WERI-Rb-1 (cell line): ENCODE measurements around the gene WARS2.

ENCODE experiments used
- DNase-seq: peaks from one replicate; pipeline ENCODE4 v3.0.0-alpha.2; 2020
- H3K27ac ChIP-seq: fragments of 250-450 bp; sonication (Bioruptor Pico); 2 replicates; pipeline ENCODE4 v1.5.1; 2020; ENCODE audit warnings: mild to moderate bottlenecking, moderate library complexity
- H3K27me3 ChIP-seq: fragments of 250-450 bp; sonication (Bioruptor Pico); 2 replicates; pipeline ENCODE4 v1.5.1; 2021; ENCODE audit warnings: mild to moderate bottlenecking, low read depth, moderate library complexity; ENCODE audit not compliant: insufficient read depth, severe bottlenecking
- H3K36me3 ChIP-seq: fragments of 250-450 bp; sonication (Bioruptor Pico); 2 replicates; pipeline ENCODE4 v1.5.1; 2020; ENCODE audit warnings: mild to moderate bottlenecking, moderate library complexity
- H3K4me3 ChIP-seq: 2 replicates; pipeline ENCODE4 v1.5.1; 2011; ENCODE audit warnings: low read depth, mild to moderate bottlenecking, control low read depth, low read length
- H3K9me3 ChIP-seq: fragments of 250-450 bp; sonication (Bioruptor Pico); 2 replicates; pipeline ENCODE4 v1.5.1; 2021; ENCODE audit warnings: mild to moderate bottlenecking, moderate library complexity; ENCODE audit not compliant: severe bottlenecking
- TF ChIP-seq, protein P1 (sequence below): IDR thresholded peaks from 2 replicates; pipeline ENCODE4 v1.5.1; 2011; ENCODE audit warnings: low read depth, mild to moderate bottlenecking, control low read depth, inconsistent platforms, low read length

WARS2 gene

DNA sequence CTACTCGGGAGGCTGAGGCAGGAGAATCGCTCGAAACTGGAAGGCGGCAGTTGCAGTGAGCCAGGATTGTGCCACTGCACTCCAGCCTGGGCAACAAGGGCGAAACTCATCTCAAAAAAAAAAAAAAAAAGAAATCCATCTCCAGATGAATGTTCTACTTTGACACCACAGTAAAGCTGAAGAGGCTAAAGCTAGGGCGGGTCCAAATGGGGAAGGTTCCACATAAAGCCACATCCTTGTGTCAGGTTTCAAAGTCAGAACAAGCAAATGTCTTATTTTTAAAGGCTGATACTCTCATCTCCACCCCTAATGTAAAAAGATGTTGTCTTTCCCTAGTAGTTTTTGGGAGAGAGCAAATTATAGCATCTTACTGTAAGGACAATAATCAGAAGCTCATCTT lies 4.4 kb upstream of the WARS2 start:
- H3K27me3 ChIP-seq: no peaks in the 10 kb centered on the region
- no peak for DNase-seq
- no peak overlapping the region for H3K4me3 ChIP-seq
- no peaks in the 10 kb centered on the region for H3K9me3 ChIP-seq
- H3K27ac ChIP-seq: no peak overlapping the region
- H3K36me3 ChIP-seq: no peaks in the 10 kb centered on the region
- TF ChIP-seq, protein P1, sequence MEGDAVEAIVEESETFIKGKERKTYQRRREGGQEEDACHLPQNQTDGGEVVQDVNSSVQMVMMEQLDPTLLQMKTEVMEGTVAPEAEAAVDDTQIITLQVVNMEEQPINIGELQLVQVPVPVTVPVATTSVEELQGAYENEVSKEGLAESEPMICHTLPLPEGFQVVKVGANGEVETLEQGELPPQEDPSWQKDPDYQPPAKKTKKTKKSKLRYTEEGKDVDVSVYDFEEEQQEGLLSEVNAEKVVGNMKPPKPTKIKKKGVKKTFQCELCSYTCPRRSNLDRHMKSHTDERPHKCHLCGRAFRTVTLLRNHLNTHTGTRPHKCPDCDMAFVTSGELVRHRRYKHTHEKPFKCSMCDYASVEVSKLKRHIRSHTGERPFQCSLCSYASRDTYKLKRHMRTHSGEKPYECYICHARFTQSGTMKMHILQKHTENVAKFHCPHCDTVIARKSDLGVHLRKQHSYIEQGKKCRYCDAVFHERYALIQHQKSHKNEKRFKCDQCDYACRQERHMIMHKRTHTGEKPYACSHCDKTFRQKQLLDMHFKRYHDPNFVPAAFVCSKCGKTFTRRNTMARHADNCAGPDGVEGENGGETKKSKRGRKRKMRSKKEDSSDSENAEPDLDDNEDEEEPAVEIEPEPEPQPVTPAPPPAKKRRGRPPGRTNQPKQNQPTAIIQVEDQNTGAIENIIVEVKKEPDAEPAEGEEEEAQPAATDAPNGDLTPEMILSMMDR: no peak

DNA sequence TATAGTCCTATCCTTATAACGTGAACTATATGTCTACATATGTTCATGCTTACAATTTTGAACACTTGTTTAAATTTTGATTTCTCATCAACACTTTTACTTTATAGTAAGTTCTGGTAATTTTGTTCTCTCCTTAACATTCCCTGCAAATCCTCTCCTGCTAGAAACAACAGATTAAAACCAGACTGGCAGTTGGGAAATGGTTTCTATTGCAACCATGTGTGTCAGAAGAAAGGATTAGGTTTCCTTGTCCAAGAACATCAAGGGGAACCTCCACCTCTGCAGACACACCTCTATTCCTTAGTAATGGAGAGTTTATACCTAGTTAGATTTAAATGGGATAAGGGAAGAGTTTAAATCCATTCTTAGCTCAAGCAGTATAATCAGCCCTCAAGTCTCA lies 3.3 kb upstream of the WARS2 start:
- H3K27me3 ChIP-seq: no peaks in the 10 kb centered on the region
- no peaks in the 10 kb centered on the region for H3K9me3 ChIP-seq
- H3K36me3 ChIP-seq: no peaks in the 10 kb centered on the region
- DNase-seq: peak; percentile 28
- no peak overlapping the region for H3K4me3 ChIP-seq
- H3K27ac ChIP-seq: peak overlapping the region; percentile 16
- TF ChIP-seq, protein P1: no peak

DNA sequence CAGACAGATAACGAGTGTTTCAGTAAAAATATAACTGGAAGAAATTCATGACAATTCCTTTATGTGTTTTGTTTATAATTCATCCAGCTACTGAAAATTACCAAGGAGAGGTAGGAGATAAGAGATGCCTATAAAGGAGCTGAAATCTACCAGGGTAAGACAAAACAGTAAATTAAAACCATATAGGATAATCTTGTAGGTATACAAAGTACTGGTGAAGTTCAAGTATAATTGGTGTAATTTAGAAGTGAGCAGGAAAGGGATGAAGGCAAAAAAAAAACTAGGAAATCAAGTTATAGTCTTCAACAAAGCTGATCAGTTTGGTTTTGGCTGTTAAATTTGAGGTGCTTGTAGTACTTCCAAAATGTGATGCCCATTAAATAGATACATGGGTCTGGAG lies 1.2 kb upstream of the WARS2 start:
- Histone ChIP-seq H3K4me3 (no peak overlapping the region), H3K27me3 (no peaks in the 10 kb centered on the region), H3K36me3 (no peaks in the 10 kb centered on the region), H3K9me3 (no peaks in the 10 kb centered on the region), H3K27ac (0 out of 2 replicates have a peak overlapping the region, but pooled peaks have one; percentile 98)
- DNase-seq: no peak
- TF ChIP-seq, protein P1: no peak

DNA sequence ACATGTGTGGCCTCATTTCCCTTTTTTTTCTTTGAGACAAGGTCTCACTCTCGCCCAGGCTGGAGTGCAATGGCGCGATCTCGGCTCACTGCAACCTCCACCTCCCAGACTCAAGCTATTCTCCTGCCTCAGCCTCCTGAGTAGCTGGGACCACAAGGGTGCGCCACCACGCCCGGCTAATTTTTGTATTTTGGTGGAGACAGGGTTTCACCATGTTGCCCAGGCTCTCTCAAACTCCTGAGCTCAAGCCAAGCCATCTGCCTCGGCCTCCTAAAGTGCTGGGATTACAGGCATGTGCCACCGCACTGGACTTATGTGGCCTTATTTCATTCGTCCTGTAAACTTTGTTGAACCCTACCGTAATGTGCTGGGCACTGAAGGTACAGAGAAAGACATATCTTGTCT lies 569 bp upstream of the WARS2 start:
- Histone ChIP-seq H3K9me3 (no peaks in the 10 kb centered on the region), H3K4me3 (peak overlapping the region; percentile 63), H3K27ac (peak overlapping the region; percentile 98), H3K36me3 (no peaks in the 10 kb centered on the region), H3K27me3 (no peaks in the 10 kb centered on the region)
- DNase-seq: peak; percentile 48
- TF ChIP-seq, protein P1: peak; percentile 35; the same call in 1 of the 2 replicates

DNA sequence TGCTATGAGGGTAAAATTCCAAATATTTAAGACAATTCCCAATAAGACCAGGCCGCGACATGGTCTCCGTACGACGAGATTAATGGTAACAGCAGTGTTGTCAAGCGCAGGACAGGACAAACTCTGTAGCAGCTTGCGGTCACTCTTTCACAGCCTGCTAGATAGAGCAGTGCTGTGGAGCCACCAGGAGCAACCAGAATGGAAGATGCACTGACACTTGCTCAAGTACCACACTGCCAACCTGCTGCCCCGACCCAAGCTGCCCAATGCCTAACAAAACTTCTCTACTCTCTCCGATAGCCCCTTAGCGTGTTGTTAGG lies 636 bp downstream of the WARS2 start:
- H3K27ac ChIP-seq: peak overlapping the region; percentile 98
- DNase-seq: no peak
- TF ChIP-seq, protein P1: no peak
- no peaks in the 10 kb centered on the region for H3K9me3 ChIP-seq
- no peaks in the 10 kb centered on the region for H3K27me3 ChIP-seq
- H3K36me3 ChIP-seq: no peaks in the 10 kb centered on the region
- peak overlapping the region; percentile 63 for H3K4me3 ChIP-seq

DNA sequence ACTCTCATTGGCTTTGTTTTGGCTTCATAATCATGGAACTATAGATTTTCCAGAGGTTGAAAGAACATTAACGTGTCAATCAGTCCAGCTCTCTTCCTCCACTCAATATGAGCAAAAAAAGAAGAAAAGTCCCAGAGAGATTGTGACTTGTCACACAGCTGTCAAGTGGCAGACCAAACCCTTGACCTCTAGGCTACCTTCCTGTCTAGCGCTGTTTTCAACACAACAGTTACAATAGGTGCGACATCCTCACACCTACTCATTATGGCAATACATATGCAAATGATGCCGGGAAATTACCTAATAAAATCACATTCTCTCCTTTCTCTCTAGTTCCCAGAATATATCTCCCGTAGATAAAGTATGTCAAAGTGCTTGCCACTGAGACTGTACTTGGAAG lies 1.1 kb downstream of the WARS2 start:
- H3K9me3 ChIP-seq: no peaks in the 10 kb centered on the region
- H3K27me3 ChIP-seq: no peaks in the 10 kb centered on the region
- no peak for DNase-seq
- TF ChIP-seq, protein P1: no peak
- H3K4me3 ChIP-seq: peak overlapping the region; percentile 63
- no peaks in the 10 kb centered on the region for H3K36me3 ChIP-seq
- H3K27ac ChIP-seq: peak overlapping the region; percentile 98; the same call in 1 of the 2 replicates
